ENCODE results near the gene BMP7. TPM values are rescaled to one million over a fixed set of nuclear protein-coding genes. Genes with fewer than 3 reads are reported as not detected.

BMP7 gene
- total and polyA plus RNA-seq, 2 of the 8 experiments (the other 6 are each of a cell fraction or from before 2014, with no cell fraction given), result 9.2 to 14.7 TPM

DNA sequence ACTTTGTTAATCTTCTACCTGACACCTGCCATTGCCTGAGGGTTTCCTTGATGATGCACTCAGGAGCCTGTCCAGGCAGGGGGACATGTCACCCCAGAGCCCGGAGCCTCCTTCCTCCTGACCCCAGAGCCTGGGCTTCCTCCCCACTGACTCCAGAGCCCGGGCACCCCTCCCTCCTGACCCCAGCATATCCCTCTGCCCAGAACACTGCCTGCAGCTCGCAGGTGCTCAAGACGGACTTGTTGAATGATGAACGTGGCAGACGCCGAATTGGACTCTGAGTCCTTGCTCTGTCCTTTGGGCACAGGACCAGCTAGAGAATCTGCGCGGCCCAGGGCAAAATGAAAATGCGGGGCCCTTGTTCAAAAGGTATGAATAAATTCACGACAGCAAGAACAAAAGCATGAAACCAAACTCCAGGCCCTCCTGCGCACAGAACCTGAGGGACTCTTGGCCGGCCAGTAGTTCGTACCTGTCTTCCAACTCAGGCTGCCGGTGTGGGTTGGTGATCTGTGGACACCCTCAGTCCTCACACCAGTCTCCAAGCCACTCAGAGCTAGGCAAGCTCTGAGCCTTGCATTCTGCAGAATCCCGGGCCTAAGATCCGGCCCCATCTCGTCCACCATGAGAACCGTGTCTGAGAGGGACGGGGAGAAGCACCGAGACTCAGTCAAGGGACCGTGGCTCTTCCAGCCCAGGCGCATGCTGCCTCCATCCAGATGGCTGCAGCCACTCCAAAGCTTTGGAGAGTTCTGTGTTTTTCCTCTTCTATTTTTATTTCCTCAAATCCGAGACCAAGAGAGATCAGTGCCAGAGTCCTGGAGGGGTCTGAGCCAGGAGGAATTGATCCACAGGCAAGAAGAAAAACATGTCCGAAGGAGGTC is 104.7 kb downstream of the BMP7 start:
- FAIRE-seq, result no peak
- H3K4me2 ChIP-seq (ENCODE audit: insufficient read depth in 1 of 2, low read depth in 2 of 2, low read length in 2 of 2), result no peak overlapping the region
- no peak for DNase-seq (ENCODE audit: low read depth in 1 of 2, low spot score in 2 of 2)
- H3K9me3 ChIP-seq (ENCODE audit: insufficient read depth in 2 of 2, low read depth in 1 of 2, low read length in 1 of 2), result peaks cover 0 to 11% of the 10 kb centered on the region in 2 experiments; a peak in 2 of 4 replicates
- H4K91ac ChIP-seq (replicated peaks; ENCODE audit: insufficient read length, low read length), result no peak overlapping the region
- H3K36me3 ChIP-seq (ENCODE audit: control insufficient read depth in 2 of 4, insufficient read depth in 4 of 4, low read length in 3 of 4), result no peaks in the 10 kb centered on the region
- no peak overlapping the region for H3K9ac ChIP-seq (replicated peaks in 1 of 4; ENCODE audit: extremely low read depth in 1 of 4, low read depth in 3 of 4, low read length in 3 of 4)
- H4K20me1 ChIP-seq (replicated peaks in 1 of 2; ENCODE audit: control insufficient read depth in 1 of 2, insufficient read depth in 2 of 2, low read length in 2 of 2), result no peaks in the 10 kb centered on the region
- CTCF ChIA-PET (ENCODE audit: partially characterized antibody), result interaction anchor here (0.5 to 2.2 kb wide), 4 partner anchors 12 to 115 kb away, joined by 3 to 6 read pairs (median 4); no protein-coding TSS in a partner anchor
- H3K27me3 ChIP-seq (replicated peaks in 1 of 4; ENCODE audit: control insufficient read depth in 3 of 4, extremely low read depth in 1 of 4, insufficient read depth in 3 of 4, low read length in 3 of 4), result no peaks in the 10 kb centered on the region; a peak in 2 of 7 replicates
- H3K18ac ChIP-seq (ENCODE audit: extremely low read depth, low read length), result no peak overlapping the region
- H3K23me2 ChIP-seq (ENCODE audit: low read depth, low read length), result no peaks in the 10 kb centered on the region
- no peak overlapping the region for H3K14ac ChIP-seq (ENCODE audit: insufficient read length)
- H3K27ac ChIP-seq (ENCODE audit: low read depth, low read length), result no peak overlapping the region
- no peak overlapping the region; the same call in 1 of the 2 replicates for H2BK15ac ChIP-seq (ENCODE audit: low read length)
- H3K4ac ChIP-seq (replicated peaks; ENCODE audit: insufficient read length, low read depth, low read length), result no peak overlapping the region
- H3K23ac ChIP-seq (ENCODE audit: insufficient read length), result no peak overlapping the region
- H3K4me3 ChIP-seq (ENCODE audit: extremely low read depth in 1 of 4, insufficient read depth in 2 of 4, low read depth in 3 of 4, low read length in 4 of 4), result no peak overlapping the region
- H3K79me1 ChIP-seq (ENCODE audit: low read depth, low read length), result no peaks in the 10 kb centered on the region
- POLR2A ChIA-PET (ENCODE audit: partially characterized antibody), result no interaction called here
- no peak overlapping the region for H2BK12ac ChIP-seq (ENCODE audit: low read depth, low read length)
- no peak overlapping the region for H2BK20ac ChIP-seq (ENCODE audit: low read length)
- no peak overlapping the region for H2AK5ac ChIP-seq (ENCODE audit: low read depth, low read length)
- no peak overlapping the region for H2AFZ ChIP-seq (ENCODE audit: low read length)
- no peak overlapping the region; the same call in 1 of the 2 replicates for H4K8ac ChIP-seq (ENCODE audit: extremely low read depth, insufficient read depth, low read length)
- no peak overlapping the region for H2BK120ac ChIP-seq (replicated peaks; ENCODE audit: low read depth, low read length)
- H4K5ac ChIP-seq (ENCODE audit: insufficient read length, low read depth, low read length), result no peak overlapping the region
- H3K79me2 ChIP-seq (ENCODE audit: control insufficient read depth in 1 of 2, insufficient read depth in 2 of 2, low read length in 2 of 2), result no peaks in the 10 kb centered on the region
- H2BK5ac ChIP-seq (ENCODE audit: low read depth, low read length), result no peak overlapping the region
- H3K4me1 ChIP-seq (replicated peaks in 1 of 4; ENCODE audit: control insufficient read depth in 3 of 4, insufficient read depth in 4 of 4, low read length in 3 of 4), result peaks cover 0 to 11% (median 4%) of the 10 kb centered on the region in 4 experiments; a peak in 3 of 7 replicates
- 92% methylated on average over 25 of the region's 25 CpGs; no CpG with 5 or more reads in 1 of the 2 experiments for WGBS, 2 experiments (ENCODE audit: extremely low coverage in 1 of 2, insufficient coverage in 1 of 2, insufficient read length in 1 of 2, insufficient replicate concordance in 2 of 2, low coverage in 1 of 2, low lambda C conversion rate in 2 of 2, missing lambda C conversion rate in 1 of 2)
- TF ChIP-seq, protein P1, sequence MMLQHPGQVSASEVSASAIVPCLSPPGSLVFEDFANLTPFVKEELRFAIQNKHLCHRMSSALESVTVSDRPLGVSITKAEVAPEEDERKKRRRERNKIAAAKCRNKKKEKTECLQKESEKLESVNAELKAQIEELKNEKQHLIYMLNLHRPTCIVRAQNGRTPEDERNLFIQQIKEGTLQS (IDR thresholded peaks at IDR 0.05; ENCODE audit: insufficient read depth, low read depth, low read length), result no peak
- TF ChIP-seq NRF1 (IDR thresholded peaks at IDR 0.05; ENCODE audit: low read depth, low read length) (no peak), GABPA (IDR thresholded peaks at IDR 0.05; ENCODE audit: borderline replicate concordance, insufficient read depth, low read length) (no peak), TAF1 (IDR thresholded peaks at IDR 0.05; ENCODE audit: low read depth, low read length) (no peak)
- no peak overlapping the region for H3K56ac ChIP-seq (replicated peaks; ENCODE audit: insufficient read length, low read depth, low read length)

All from H1 (cell line).